SK-N-MC (cell line): ENCODE results near the gene THBS3.

ENCODE experiments used
- DNase-seq: peaks from one replicate; pipeline ENCODE4 v3.0.0-alpha.2; 2011; ENCODE audit warnings: low read depth, low spot score
- H3K27ac ChIP-seq: fragments of 200-600 bp; sonication (generic); 2 replicates; pipeline ENCODE4 v1.5.1; 2016; ENCODE audit warnings: mixed run types
- H3K36me3 ChIP-seq: fragments of 200-600 bp; sonication (generic); 2 replicates; pipeline ENCODE4 v1.6.1; 2017; ENCODE audit warnings: antibody characterized with exemption, low read length, mixed read lengths; ENCODE audit not compliant: insufficient read depth
- H3K4me3 ChIP-seq: fragments of 200-600 bp; sonication (generic); 2 replicates; pipeline ENCODE4 v1.5.1; 2016
- H3K9ac ChIP-seq: fragments of 200-600 bp; sonication (generic); 2 replicates; pipeline ENCODE4 v1.8.0; 2017; ENCODE audit warnings: mixed run types, mixed read lengths; ENCODE audit not compliant: insufficient read length
- H3K9me3 ChIP-seq: fragments of 200-600 bp; sonication (generic); 2 replicates; pipeline ENCODE4 v1.6.1; 2017; ENCODE audit warnings: low read depth, mild to moderate bottlenecking, antibody characterized with exemption, low read length, moderate library complexity, mixed read lengths
- EZH2 ChIP-seq: fragments of 200-600 bp; sonication (generic); IDR thresholded peaks from one replicate; pipeline ENCODE4 v1.6.1; 2017; ENCODE audit warnings: antibody characterized with exemption
- FOXP2 ChIP-seq: optimal IDR thresholded peaks from 2 replicates; pipeline ENCODE3; 2011; ENCODE audit warnings: mild to moderate bottlenecking, moderate library complexity; ENCODE audit not compliant: insufficient read depth; ENCODE audit errors: extremely low read length, control extremely low read depth
- POLR2AphosphoS5 ChIP-seq: IDR thresholded peaks from 2 replicates; pipeline ENCODE4 v1.6.1; 2012; ENCODE audit warnings: mild to moderate bottlenecking, low read depth, low read length, borderline replicate concordance

Gene THBS3

GRCh38 chr1:155185783-155186066 is 22.0 kb downstream of the THBS3 start:
- Histone ChIP-seq H3K9ac (no peak overlapping the region), H3K9me3 (no peaks in the 10 kb centered on the region), H3K27ac (no peak overlapping the region), H3K4me3 (no peak overlapping the region), H3K36me3 (no peaks in the 10 kb centered on the region)
- no peak for DNase-seq
- TF ChIP-seq POLR2AphosphoS5 = no peak
- no peak for TF ChIP-seq FOXP2
- TF ChIP-seq EZH2 = no peak

GRCh38 chr1:155184835-155185782 is 22.6 kb downstream of the THBS3 start:
- H3K4me3 ChIP-seq = no peak overlapping the region
- DNase-seq = no peak
- H3K27ac ChIP-seq = no peak overlapping the region
- no peak overlapping the region for H3K9ac ChIP-seq
- H3K9me3 ChIP-seq = no peaks in the 10 kb centered on the region
- H3K36me3 ChIP-seq = no peaks in the 10 kb centered on the region
- TF ChIP-seq FOXP2 (no peak), POLR2AphosphoS5 (no peak), EZH2 (no peak)

GRCh38 chr1:155184351-155184811 is 23.3 kb downstream of the THBS3 start:
- Histone ChIP-seq H3K4me3 (no peak overlapping the region), H3K36me3 (peaks cover 5% of the 10 kb centered on the region; the same call in 1 of the 2 replicates), H3K27ac (no peak overlapping the region), H3K9ac (no peak overlapping the region), H3K9me3 (no peaks in the 10 kb centered on the region)
- TF ChIP-seq POLR2AphosphoS5 (no peak), FOXP2 (no peak), EZH2 (no peak)
- no peak for DNase-seq

GRCh38 chr1:155183775-155184221 is 23.9 kb downstream of the THBS3 start:
- DNase-seq = no peak
- Histone ChIP-seq H3K27ac (no peak overlapping the region), H3K9ac (no peak overlapping the region), H3K4me3 (no peak overlapping the region), H3K36me3 (peaks cover 6% of the 10 kb centered on the region; the same call in 1 of the 2 replicates), H3K9me3 (no peaks in the 10 kb centered on the region)
- no peak for TF ChIP-seq POLR2AphosphoS5
- no peak for TF ChIP-seq EZH2
- no peak for TF ChIP-seq FOXP2

- Histone ChIP-seq H3K9me3 (no peaks in the 10 kb centered on the region), H3K9ac (no peak overlapping the region), H3K36me3 (peaks cover 10% of the 10 kb centered on the region; the same call in 1 of the 2 replicates), H3K4me3 (no peak overlapping the region), H3K27ac (no peak overlapping the region)
- TF ChIP-seq EZH2 = no peak
- TF ChIP-seq POLR2AphosphoS5 = no peak
- no peak for DNase-seq
Observed at GRCh38 chr1:155182052-155182550, 25.6 kb downstream of the THBS3 start.

- H3K9ac ChIP-seq = no peak overlapping the region
- H3K4me3 ChIP-seq = no peak overlapping the region
- no peak for TF ChIP-seq FOXP2
- no peak for TF ChIP-seq EZH2
- no peak for TF ChIP-seq POLR2AphosphoS5
- H3K27ac ChIP-seq = no peak overlapping the region
- DNase-seq = no peak
- no peaks in the 10 kb centered on the region for H3K9me3 ChIP-seq
- peaks cover 14% of the 10 kb centered on the region; the same call in 1 of the 2 replicates for H3K36me3 ChIP-seq
Observed at GRCh38 chr1:155181371-155182051, 26.2 kb downstream of the THBS3 start.

- no peak for TF ChIP-seq FOXP2
- TF ChIP-seq EZH2 = no peak
- TF ChIP-seq POLR2AphosphoS5 = no peak
- H3K4me3 ChIP-seq = no peak overlapping the region
- H3K36me3 ChIP-seq = peaks cover 14% of the 10 kb centered on the region; the same call in 1 of the 2 replicates
- no peak for DNase-seq
- H3K9me3 ChIP-seq = no peaks in the 10 kb centered on the region
- H3K27ac ChIP-seq = no peak overlapping the region
- no peak overlapping the region for H3K9ac ChIP-seq
Observed at GRCh38 chr1:155179112-155180031, 28.3 kb downstream of the THBS3 start.
